UCSD-AML1 (cell line): ENCODE data around the gene ROBO2.

Experiments used
- DNase-seq: peaks from one replicate; lab custom pipeline; 2025; ENCODE audit not compliant: unreplicated experiment; lab: John Stamatoyannopoulos, UW

The ROBO2 gene

GRCh38 chr3:77323626-77324025 lies 283.7 kb downstream of the ROBO2 start:
- no peak for DNase-seq

GRCh38 chr3:77324105-77324504 lies 284.2 kb downstream of the ROBO2 start:
- DNase-seq = no peak

GRCh38 chr3:77325280-77325679 lies 285.4 kb downstream of the ROBO2 start:
- DNase-seq = no peak

- no peak for DNase-seq
These were observed 285.8 kb downstream of the ROBO2 start for GRCh38 chr3:77325702-77326101.

- DNase-seq = no peak
These were observed 286.7 kb downstream of the ROBO2 start for GRCh38 chr3:77326586-77326985.

GRCh38 chr3:77328690-77329089 lies 288.8 kb downstream of the ROBO2 start:
- DNase-seq = no peak

- DNase-seq = no peak
These were observed 289.2 kb downstream of the ROBO2 start for GRCh38 chr3:77329116-77329515.

- no peak for DNase-seq
These were observed 298.3 kb downstream of the ROBO2 start for GRCh38 chr3:77338195-77338594.

GRCh38 chr3:77342027-77342426 lies 302.1 kb downstream of the ROBO2 start:
- no peak for DNase-seq

GRCh38 chr3:77342688-77343087 lies 302.8 kb downstream of the ROBO2 start:
- no peak for DNase-seq

GRCh38 chr3:77345009-77345408 lies 305.1 kb downstream of the ROBO2 start:
- DNase-seq = no peak

GRCh38 chr3:77348244-77348855 lies 308.5 kb downstream of the ROBO2 start:
- DNase-seq = no peak

GRCh38 chr3:77354958-77355357 lies 315.1 kb downstream of the ROBO2 start:
- DNase-seq = no peak

- no peak for DNase-seq
These were observed 323.0 kb downstream of the ROBO2 start for GRCh38 chr3:77362936-77363335.

GRCh38 chr3:77365152-77365551 lies 325.3 kb downstream of the ROBO2 start:
- DNase-seq = no peak

GRCh38 chr3:77370413-77370812 lies 330.5 kb downstream of the ROBO2 start:
- DNase-seq = no peak

- DNase-seq = no peak
These were observed 332.1 kb downstream of the ROBO2 start for GRCh38 chr3:77372018-77372417.

GRCh38 chr3:77372634-77373346 lies 332.9 kb downstream of the ROBO2 start:
- no peak for DNase-seq

GRCh38 chr3:77373619-77374018 lies 333.7 kb downstream of the ROBO2 start:
- no peak for DNase-seq

- no peak for DNase-seq
These were observed 336.6 kb downstream of the ROBO2 start for GRCh38 chr3:77376511-77376910.

GRCh38 chr3:77377717-77378116 lies 337.8 kb downstream of the ROBO2 start:
- DNase-seq = no peak

- DNase-seq = no peak
These were observed 340.2 kb downstream of the ROBO2 start for GRCh38 chr3:77380136-77380535.

GRCh38 chr3:77381431-77381830 lies 341.5 kb downstream of the ROBO2 start:
- no peak for DNase-seq
